GM19238 (cell line): ENCODE data around the gene UBE2G1.
A peak's percentile ranks its signal among the peaks of the same experiment; 100 is the strongest.
"Not testable (repeated sequence)": the region's sequence is repeated elsewhere in the genome, so short reads cannot be mapped to it uniquely, and the experiment has no call there.

ENCODE experiments used
- DNase-seq: peaks from one replicate; pipeline ENCODE4 v3.0.0; 2011; ENCODE audit warnings: low spot score; ENCODE audit not compliant: insufficient read length

Gene UBE2G1

DNA sequence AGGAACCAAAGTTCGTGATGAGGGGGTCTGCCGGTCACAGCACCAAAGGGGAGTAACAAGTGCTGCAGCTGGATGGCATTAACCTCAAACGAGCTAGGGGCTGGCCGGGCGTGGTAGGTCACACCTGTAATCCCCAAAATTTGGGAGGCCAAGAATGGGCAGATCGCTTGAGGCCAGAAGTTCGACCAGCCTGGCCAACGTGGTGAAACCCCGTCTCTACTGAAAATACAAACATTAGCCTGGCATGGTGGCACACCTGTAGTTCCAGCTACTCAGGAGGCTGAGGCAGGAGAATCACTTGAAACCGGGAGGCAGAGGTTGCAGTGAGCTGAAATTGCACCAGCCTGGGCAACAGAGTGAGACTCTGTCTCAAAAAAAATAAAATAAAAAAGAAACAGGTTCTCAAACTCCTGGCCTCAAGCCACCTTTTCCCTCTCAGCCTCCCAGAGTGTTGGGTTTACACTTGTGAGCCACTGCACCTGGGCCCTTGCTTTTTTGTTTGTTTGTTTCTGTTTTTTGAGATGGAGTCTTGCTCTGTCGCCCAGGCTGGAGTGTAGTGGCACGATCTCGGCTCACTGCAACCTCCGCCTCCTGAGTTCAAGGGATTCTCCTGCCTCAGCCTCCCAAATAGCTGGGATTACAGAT, 9.4 kb upstream of the UBE2G1 start:
- DNase-seq: not testable (repeated sequence)

DNA sequence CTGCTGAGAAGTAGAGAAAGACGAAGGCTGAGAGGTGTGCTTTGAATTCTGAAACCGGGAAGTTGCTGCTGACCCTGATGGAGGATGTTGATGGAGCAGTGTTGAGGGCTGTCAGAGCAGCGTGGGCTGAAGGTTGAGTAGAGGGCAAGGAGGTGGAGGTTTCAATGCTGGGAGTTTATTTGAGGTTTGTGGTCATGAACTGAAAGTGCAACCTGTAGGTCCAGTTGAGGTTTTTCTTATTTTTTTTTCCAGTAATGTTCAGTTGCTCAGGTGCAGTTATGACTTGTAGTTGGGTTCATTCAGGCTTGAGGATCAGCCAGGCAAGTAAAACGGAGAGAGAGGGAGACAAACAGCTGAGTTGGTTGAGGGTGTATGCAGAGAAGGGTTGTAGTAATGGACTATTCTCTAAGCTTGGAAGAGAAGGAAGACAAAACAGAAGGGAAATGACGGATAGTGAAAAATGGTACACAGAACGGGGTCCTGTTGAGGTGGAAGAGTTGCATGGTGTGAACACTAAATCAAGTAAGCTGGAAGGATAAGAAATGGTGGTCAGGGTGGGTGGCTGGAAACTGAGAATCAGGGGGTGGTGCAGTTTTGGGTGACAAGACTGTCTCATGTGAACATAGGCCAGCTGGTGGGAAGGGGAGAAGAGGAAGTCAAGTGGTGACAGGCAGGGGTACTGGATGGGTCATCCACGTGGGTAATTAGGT, 8.7 kb upstream of the UBE2G1 start:
- peak; percentile 63 for DNase-seq

DNA sequence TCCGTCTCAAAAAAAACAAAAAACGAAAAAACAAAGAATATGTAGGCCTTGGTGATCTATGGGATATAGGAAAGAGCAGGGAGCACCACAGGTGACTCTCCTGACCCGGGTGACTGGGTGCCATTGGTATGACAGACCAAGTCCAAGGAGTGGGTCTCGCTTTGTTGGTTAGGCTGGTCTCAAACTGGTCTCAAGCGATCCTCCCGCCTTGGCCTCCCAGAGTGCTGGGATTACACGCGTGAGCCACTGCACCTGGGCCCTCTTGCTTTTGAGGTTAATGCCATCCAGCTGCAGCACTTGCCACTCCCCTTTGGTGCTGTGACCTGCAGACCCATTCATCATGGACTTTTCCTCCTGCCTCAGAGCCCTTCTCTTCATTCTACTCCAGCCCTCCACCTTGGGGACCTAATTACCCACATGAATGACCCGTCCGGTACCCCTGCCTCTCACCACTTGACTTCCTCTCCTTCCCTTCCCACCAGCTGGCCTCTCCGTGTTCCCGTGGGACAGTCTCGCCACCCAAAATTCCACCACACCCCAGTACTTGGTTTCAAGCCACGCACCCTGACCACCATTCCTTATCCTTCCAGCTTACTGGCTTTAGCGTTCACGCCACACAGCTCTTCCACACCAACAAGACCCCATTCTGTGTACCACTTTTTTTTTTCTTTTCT, 3.2 kb upstream of the UBE2G1 start:
- DNase-seq: no peak

DNA sequence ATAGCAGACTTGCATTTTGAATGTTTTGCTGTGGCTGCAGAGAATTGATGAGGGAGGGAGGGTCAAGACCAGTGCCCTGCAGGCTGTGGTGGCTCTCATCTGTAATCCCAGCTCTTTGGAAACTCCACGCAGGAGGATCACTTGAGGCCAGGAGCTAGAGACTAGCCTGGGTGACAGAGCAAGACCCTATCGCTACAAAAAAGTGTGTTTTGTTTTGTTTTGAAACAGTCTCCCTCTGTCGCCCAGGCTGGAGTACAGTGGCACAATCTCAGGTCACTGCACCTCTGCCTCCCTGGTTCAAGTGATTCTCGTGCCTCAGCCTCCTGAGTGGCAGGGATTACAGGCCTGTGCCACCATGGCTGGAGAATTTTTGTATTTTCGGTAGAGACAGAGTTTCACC, 1.9 kb upstream of the UBE2G1 start:
- DNase-seq: no peak

DNA sequence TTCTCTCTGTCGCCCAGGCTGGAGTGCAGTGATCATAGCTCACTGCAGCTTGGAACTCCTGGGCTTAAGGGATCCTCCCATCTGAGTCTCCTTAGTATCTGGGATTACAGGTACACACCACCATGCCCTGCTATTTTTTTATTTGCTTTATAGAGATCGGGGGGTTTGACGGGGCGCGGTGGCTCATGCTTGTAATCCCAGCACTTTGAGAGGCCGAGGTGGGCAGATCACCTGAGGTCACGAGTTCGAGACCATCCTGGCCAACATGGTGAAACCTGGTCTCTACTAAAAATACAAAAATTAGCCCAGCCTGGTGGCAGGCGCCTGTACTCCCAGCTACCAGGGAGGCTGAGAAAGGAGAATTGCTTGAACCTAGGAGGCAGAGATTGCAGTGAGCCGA, 702 bp upstream of the UBE2G1 start:
- not testable (repeated sequence) for DNase-seq

DNA sequence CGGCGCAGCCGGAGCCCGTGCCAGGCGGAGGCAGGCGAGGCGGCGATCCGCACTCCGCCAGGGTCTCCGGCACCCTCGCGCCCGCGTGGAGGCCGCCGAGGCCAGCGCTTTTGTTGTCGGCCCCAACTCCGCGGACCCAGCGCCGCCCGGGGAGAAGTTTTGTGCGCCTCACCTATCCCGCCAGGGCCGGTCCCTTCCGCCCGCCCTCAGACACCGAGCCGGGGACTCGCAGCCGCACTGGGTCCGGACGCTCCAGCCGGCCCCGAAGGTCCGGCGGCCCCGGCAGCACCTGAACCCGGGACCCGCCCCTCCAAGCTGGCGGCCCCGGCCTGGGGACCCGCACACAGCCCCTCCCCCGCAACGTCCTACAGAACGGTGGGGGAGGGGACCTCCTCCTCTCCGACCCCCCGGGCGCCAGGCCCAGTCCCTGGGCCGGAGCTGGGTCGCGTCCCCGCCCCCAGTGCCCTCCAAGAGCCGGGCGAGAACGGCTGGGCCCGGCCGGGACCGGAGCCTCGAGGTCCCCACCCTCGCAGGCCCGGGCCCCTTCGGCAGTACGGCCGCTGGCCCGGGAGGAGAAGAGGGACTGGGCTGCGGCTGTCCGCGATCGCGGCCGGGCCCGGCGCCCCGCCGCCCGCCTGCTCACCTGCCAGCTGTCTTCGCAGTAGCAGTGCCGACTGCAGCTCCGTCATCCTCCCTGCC, 698 bp downstream of the UBE2G1 start:
- peak; percentile 17 for DNase-seq

DNA sequence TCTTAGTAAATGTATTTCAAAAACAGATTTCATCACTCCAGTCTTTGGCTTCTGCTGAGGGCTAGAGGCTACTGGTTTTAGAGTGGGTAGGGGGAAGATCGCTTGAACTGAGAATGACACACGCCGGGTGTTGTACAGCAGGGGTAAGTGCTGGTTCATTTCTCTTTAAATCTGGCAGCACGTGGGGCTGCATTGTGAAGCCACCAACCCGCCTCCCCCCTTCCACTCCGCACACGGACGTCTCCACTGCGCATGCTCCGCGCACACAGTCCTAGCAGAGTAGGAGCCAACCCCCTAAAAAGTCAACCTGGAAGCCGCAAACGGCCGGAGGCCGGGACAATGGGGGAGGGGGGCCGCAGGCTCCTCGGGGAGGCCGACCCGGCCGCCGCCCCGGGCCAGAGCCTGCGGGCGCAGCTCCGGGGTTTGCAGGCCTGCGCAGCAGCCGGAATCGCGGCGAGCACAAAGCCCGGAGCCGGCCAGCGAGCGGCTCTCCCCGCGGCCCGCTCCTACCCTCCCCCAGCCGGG, 1.3 kb downstream of the UBE2G1 start:
- peak; percentile 89 for DNase-seq

DNA sequence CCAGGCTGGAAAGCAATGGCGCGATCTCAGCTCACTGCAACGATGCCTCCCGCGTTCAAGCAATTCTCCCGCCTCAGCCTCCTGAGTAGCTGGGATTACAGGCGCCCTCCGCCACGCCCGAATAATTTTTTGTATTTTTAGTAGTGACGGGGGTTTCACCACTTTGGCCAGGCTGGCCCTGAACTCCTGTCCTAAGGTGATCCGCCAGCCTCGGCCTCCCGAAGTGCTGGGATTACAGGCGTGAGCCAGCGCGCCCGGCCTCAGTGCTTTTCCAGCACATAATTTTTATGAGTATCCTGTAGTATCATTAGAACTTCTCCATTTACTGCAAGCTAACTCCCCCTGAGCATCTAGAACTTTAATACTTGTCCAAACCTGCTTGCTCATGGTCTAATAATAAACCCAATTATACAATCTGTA, 1.8 kb downstream of the UBE2G1 start:
- DNase-seq: no peak

DNA sequence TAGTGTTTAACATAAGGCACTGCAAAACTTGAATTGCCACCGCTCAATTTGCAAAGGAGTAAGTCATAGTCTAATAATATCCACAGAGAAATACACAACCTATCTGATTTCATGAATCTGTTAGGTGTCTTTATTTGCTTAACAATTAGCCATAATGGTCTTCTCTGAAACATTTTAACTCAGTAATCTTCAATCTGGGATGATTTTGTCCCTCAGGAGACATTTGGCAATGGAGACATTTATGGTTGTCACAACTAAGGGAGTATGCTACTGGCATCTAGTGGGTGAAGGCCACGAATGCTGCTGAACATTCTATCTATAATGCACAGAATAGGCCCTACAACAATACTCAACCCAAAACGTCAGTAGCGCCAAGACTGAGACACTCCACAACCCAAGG, 4.3 kb downstream of the UBE2G1 start:
- no peak for DNase-seq

DNA sequence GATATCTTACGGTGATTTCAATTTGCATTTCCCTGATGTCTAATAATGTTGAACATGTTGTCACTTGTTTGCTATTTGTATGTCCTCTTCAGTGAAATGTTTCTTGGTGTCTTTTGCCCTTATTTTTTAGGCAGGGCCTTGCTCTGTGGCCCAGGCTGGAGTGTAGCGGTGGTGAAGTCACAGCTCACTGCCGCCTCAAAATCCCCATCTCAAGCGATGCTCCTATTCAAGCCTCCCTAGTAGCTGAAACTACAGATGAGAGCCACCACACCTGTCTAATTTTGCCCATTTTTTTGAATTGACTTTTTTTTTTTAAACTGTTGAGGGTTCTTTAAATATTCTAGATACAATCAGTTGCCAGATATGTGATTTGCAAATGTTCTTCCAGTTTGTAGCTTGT, 8.3 kb downstream of the UBE2G1 start:
- DNase-seq: no peak

DNA sequence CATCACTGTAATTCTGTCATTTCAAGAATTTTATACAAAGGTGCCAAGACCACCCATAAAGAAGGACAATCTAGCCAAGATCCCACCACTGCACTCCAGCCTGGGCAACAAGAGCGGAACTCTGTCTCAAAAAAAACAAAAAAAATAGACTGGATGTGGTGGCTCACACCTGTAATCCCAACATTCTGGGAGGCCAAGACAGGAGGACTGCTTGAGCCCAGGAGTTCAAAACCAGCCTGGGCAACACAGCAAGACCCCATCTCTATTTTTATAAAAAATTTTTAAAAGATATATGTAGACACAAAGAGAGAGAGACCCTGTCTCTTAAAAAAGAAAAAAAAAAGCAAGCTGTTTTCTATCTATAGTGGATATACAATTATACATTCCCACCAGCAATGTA, 8.8 kb downstream of the UBE2G1 start:
- no peak for DNase-seq

DNA sequence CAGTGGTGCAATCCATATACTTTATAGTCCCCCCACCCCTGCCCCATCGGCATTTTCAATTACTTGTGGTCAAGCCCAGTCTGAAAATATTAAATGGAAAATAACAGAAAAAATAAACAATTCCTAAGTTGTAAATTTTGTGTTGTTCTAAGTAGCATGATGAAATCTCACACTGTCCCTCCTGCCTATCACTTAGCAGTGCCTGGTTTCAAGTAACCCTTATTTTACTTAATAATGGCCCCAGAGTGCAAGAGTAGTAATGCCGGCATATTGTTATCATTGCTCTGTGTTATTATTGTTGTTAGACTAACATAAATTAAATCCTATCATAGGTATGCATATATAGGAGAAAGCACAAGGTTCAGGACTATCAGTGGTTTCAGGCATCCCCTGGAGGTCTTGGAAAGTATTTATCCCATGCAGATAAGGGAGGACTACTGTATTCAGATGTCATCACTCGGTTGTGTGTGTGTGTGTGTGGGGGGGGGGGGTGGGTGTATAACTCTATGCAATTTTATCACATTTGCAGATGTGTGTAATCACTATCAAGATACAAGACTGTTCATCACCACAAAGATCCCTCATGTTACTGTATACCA, 9.3 kb downstream of the UBE2G1 start:
- no peak for DNase-seq

DNA sequence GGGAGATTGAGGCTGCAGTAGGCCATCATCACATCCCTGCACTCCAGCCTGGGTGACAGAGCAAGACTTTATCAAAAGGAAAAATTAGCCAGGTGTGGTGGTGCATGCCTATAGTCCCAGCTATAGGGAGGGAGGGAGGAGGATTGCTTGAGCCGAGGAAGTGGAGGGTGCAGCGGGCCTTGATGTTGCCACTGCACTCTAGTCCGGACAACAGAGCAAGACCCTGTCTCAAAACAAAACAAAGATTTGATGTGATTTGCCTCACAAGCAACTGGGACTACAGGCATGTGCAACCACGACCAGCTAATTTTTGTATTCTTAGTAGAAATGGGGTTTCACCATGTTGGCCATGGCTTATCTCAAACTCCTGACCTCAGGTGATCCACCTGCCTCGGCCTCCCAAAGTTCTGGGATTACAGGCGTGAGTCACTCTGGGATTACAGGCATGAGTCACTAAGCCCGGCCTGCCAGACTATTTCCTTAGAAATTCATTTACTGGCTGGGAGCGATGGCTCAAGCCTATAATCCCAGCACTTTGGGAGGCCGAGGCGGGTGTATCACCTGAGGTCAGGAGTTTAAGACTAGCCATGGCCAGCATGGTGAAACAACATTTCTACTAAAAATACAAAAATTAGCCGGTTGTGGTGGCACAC, 11.5 kb downstream of the UBE2G1 start:
- no peak for DNase-seq

DNA sequence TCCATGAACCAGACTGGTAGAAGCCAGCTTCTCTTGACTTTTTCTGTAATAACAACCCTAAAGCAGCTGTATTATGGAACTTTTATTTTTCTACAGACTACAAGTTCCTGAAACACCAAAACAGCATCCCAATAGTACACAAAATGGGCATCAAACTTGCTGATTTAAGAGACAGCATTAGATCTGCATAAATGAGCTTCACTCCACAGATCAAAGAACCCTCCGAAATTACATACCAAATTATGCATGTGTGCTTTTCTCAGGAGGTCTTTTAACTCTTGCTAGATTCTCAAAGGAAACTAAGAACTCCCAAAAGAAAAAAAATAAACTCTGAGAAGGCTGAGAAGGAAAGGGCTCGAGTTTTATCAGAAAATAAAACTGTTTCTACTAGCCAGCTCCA, 12.3 kb downstream of the UBE2G1 start:
- no peak for DNase-seq

DNA sequence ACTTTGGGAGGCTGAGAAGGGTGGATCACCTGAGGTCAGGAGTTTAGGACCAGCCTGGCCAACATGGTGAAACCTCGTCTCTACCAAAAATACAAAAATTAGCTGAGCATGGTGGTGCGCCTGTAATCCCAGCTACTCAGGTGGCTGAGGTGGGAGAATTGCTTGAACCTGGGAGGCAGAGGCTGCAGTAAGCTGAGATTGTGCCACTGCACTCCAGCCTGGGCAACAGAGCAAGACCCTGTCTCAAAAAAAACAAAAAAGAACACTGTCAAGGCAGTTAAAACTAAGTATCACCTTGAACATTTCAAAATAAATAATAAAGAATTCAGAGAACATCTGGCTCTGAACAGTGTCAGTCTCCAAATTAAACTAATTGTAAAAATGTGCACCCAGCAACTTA, 16.3 kb downstream of the UBE2G1 start:
- DNase-seq: not testable (repeated sequence)

DNA sequence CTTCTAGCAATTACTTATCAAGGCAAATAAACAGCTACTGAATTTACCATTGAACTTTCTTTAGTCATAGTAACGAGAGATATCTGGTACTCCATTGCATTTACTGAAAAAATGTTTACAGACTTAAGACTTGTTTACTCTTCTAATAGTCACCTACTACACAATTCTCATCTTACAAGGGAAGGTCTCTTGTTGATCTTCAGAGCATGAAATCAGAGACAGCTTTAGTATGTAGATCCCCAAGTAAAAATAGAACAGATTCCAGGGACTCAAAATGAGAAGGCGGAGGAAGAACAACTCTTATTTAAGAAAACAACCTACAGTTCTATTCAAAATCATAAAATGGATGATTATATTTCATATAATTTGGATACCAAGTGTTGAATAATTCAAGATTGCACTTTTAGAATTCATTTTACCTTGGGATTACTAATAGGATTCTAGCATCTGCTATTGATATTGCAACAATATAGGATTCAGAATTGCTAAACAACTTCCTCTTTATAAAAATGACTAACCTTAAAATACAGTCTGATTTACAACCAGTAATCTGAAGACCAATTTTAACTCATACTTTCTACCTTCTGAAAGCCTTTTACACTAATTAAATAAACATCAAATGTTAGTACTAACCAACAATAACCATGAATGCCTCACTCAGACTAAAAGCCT, 20.8 kb downstream of the UBE2G1 start:
- no peak for DNase-seq

DNA sequence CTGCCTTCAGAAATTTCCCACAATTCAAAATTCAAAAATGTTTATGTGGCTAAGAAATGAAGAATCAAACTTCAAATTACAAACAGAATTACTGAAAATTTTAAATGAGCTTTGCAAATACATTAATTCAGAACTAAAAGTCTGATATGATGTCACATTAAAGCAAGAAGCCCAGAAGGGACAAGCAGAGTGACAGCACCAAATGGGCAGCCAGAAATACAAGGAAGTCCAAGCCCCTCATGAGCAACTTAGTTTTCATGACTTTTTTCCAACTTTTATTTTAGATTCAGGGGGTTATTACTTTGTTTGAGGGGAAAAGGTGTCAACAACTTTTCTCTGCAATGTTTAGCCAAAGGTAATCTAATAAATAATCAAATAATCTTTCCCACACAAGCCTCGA, 21.5 kb downstream of the UBE2G1 start:
- DNase-seq: no peak

DNA sequence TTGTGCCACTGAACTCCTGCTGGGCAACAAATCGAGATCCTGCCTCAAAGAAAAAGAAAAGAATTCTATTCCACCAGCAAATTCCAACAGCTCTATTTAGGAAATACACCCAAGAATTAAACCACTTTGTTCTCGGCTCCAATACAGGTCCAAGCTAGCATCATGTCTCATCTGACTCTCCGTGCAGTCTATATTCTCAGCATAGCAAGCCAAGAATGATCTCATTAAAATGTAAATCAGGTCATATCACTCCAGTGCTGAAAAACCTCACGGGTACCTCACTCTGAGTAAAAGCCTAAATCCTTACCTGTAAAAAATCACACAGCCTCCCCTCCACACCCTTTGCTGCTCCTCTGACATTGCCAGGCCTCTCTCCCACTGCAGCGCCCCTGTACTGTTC, 23.9 kb downstream of the UBE2G1 start:
- no peak for DNase-seq

DNA sequence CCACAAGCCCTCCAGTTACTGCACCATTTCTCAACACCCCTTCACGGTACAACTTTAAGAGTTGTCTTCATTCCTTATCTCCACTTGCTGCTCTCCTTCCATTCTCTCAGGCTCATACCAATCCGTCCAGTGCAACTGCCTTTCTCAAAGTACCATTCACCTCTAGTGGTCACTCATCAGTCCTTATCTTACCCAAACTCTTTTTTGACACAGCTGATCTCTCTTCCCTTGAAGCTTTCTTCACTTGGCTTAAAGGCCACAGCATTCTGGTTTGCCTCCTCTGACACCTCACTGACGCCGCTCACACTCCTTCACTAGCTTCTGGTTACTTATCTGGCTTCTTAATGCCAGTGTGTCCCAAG, 24.9 kb downstream of the UBE2G1 start:
- DNase-seq: no peak

DNA sequence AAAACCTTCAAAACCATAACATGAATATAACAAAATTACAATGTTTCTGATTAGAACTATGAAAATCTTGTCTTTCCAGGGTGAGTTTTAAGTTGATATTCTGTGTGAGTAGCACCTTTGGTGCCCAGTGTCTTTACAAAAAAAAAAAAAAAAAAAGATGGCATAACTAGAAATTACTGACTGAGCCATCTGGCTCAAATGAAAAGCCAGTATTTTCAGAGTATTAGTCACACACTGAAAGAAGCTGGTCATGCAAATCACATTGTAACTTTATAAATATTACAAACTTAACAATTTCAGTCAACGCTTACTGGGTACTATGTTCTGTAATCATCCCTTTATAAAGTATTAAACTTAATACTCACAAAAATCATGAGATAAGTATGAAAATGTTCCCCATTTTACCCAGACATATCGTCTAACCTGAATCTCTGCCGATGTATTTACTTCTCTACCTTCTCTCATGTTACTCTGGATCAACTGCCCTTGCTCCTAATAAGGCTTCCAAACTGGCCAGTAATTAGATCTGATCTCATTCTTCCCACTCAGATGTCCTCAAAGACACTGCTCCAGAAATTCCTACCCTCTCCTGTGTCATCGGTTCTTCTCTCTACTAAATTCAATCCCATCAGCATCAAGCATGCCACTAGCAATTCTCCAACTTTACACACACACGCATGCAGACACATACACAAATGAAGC, 25.4 kb downstream of the UBE2G1 start:
- no peak for DNase-seq
